HG03342 (cell line): ENCODE data around the gene TRIM2.

Source experiments
- ATAC-seq: cut with Tn5 transposase; IDR thresholded peaks from one replicate; pipeline ENCODE4 v1.9.1; 2021; ENCODE audit warnings: mild to moderate bottlenecking, moderate library complexity; ENCODE audit not compliant: unreplicated experiment

Gene TRIM2

DNA sequence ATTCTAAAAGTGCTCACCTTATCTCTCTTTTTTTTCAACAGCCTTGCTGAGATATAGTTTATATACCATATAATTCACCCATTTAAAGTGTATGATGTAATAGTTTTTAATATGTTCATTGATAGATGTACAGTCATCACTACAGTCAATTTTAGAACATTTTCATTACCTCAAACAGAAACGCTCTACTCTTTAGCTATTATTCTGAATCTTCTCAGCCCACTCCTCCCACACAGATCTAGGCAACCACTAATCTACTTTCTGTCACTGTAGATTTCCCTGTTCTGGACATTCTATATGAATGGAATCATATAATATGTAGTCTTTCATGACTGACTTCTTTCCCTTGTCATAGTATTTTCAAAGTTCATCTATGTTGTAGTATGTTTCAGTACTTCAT, 162.8 kb downstream of the TRIM2 start:
- no peak for ATAC-seq

DNA sequence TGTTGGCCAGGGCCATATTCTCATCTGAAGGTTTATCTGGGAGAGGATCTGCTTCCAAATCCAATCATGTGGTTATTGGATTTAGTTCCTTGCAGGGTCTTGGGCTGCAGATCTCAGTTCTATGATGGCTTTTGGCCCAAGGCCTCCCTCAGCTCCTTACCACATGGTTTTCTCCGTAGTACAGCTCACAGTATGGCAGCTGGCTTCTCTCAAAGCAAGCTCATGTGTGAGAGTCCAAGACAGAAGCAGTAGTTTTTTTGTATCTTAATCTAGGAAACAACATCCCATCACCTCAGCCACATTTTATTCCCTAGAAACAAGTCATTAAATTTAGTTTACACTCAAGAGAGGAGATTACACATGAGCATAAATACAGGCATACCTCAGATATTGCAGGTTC, 164.8 kb downstream of the TRIM2 start:
- no peak for ATAC-seq

DNA sequence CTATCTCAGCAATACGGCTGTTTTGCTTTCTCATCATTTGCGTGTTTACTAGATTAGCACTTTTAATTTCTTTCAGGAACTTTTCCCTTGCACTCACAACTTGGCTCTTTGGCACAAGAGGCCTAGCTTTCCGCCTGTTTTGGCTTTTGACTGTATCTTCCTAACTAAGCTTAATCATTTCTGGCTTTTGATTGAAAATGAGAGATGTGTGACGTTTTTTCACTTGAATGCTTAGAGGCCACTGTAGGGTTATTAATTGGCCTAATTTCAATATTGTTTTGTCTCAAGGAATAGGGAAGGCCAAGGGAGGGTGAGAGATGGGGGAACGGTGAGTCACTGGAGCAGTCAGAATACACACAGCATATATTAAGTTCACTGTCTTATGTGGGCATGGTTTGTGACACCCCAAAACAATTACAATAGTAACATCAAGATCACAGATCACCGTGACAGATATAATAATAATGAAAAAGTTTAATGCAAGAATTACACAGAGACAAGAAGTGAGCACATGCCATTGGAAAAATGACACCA, 167.5 kb downstream of the TRIM2 start:
- no peak for ATAC-seq

DNA sequence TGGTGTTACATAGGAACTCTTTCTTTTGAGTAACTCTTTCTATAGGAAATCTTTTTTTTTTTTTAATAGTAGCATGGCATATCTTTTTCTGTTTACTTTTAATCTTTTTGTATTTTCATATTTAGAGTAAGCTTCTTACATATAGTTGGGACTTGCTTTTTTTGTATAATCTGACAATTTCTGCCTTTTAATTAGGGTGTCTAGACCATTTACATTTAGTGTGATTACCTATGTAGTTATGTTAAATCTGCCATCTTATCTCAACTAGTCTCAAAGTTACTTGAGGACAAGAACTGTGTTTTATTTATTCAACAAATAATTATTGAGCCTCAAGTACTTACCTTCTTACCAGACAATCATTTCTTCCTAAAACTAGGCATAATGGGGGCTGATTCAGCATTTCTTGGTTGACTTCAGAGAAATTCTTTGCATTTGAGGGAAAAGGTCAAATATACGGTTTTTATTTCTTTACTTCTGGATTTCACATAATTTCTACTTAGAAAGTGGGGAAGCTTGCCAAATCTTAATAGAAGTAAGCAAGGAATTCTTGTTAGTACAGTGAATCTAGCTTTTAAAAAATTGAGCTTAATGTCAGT, 168.8 kb downstream of the TRIM2 start:
- no peak for ATAC-seq

GRCh38 chr4:153374442-153374841, 170.2 kb downstream of the TRIM2 start:
- ATAC-seq, result no peak

DNA sequence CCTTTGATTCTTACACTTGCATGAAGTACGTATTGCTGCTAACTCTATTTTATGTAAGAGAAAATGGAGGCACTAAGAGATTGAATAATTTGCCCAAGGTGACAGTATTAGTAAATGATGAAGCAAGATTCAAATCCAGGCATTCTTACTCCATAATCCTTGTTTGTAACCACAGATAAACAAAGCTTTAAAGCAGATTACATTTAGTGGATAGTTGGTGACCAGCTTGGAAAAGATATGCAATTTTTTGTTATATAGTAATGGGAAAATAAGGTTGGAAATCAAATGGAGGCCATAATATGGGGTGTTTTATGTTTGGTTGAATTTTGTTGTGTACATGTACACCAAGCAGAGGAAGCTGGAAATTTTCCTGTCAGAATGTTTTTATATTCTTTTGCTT, 171.1 kb downstream of the TRIM2 start:
- ATAC-seq, result no peak

DNA sequence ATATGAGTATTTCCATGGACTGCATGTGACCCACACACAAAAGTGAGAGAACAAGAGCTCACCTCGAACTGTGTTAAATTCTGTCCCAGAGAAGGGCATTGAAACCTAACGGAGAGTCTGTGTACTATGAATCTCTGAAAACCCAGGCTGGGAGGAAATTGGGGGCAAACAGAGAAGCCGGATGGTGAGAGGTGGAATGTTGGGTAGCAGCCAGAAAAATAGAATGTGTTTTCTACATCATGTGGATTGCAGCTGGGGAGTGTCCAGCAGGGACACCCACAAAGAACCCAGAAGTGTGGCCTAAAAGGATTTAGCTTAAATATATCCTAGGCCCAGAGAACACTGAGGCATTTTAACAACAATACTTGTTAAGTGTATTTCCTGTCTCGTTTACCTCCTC, 178.9 kb downstream of the TRIM2 start:
- ATAC-seq, result no peak

- no peak for ATAC-seq
Measured at GRCh38 chr4:153384160-153384559, 179.9 kb downstream of the TRIM2 start.

DNA sequence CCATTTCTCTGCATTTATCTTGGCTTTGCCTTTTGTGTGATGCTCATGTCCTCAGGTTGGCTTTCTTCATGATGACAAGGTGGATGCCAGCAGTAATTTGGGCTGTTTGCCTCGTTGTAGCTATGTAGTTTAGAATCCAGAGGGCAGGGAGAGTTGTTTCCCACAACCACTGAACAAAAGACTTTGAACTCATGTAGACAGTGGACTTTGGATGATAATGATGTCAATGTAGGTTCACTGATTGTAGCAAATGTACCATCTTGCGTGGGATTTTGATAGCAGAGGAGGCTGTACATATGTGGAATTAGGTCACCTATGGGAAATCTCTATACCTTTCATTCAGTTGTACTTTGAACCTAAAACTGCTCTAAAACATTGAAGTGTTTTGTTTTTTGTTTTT, 181.5 kb downstream of the TRIM2 start:
- ATAC-seq, result no peak

- ATAC-seq, result no peak
Measured at GRCh38 chr4:153387981-153388380, 183.7 kb downstream of the TRIM2 start.
